Heart left ventricle (tissue), 16 donors: ENCODE results near the gene KCNAB2. TPM values are rescaled to one million over a fixed set of nuclear protein-coding genes. Genes with fewer than 3 reads are reported as not detected.

ENCODE experiments used
- ATAC-seq, 4 donors: fragments of 200-7000 bp; cut with Tn5 transposase; one replicate each; pipeline ENCODE4 v1.9.1; 2020 to 2022; ENCODE audit warnings: moderate library complexity in 4 of 4, mild to moderate bottlenecking in 3 of 4, moderate number of reproducible peaks in 1 of 4
- DNase-seq, 5 donors: peaks; one replicate each; pipeline ENCODE4 v3.0.0-alpha.2; 2020
- H3K27ac ChIP-seq, 12 donors: fragments of 200-600 bp; sonication (generic) in 4 of 12; one replicate each; pipeline versions ENCODE4 v1.5.0 to v1.8.0; 2016 to 2022; ENCODE audit warnings: mild to moderate bottlenecking in 2 of 12
- H3K27me3 ChIP-seq, 9 donors: fragments of 200-600 bp; sonication (generic) in 2 of 9; one replicate each; pipeline versions ENCODE4 v1.5.1 to v1.8.0; 2016 to 2022; ENCODE audit warnings: mild to moderate bottlenecking in 3 of 9
- H3K36me3 ChIP-seq, 9 donors: fragments of 200-600 bp; sonication (generic) in 2 of 9; one replicate each; pipeline versions ENCODE4 v1.5.0 to v1.8.0; 2018 to 2022; ENCODE audit warnings: mild to moderate bottlenecking in 2 of 9
- H3K4me1 ChIP-seq, 12 donors: fragments of 200-600 bp; sonication (generic) in 4 of 12; one replicate each; pipeline versions ENCODE4 v1.5.0 to v1.8.0; 2016 to 2022; ENCODE audit warnings: mild to moderate bottlenecking in 3 of 12
- H3K4me3 ChIP-seq, 12 donors: fragments of 200-600 bp; sonication (generic) in 4 of 12; one replicate each; pipeline versions ENCODE4 v1.5.0 to v1.8.0; 2017 to 2022; ENCODE audit warnings: mild to moderate bottlenecking in 9 of 12, moderate library complexity in 4 of 12
- H3K9me3 ChIP-seq, 12 donors: fragments of 200-600 bp; sonication (generic) in 4 of 12; one replicate each; pipeline versions ENCODE4 v1.5.0 to v1.8.0; 2016 to 2022; ENCODE audit warnings: mild to moderate bottlenecking in 1 of 12
- CTCF ChIP-seq, 12 donors: fragments of 200-600 bp; sonication (generic) in 4 of 12; IDR thresholded peaks; one replicate each; pipeline versions ENCODE4 v1.5.0 to v1.8.0; 2018 to 2022; ENCODE audit warnings: antibody characterized with exemption in 12 of 12, mild to moderate bottlenecking in 5 of 12
- POLR2A ChIP-seq, 2 donors: fragments of 450-650 bp; IDR thresholded peaks; one replicate each; pipeline ENCODE4 v1.6.1; 2017; ENCODE audit warnings: antibody characterized with exemption in 2 of 2, mild to moderate bottlenecking in 2 of 2, moderate library complexity in 2 of 2
- WGBS, 4 donors: extraction: QIAGEN DNeasy Blood & Tissue Kit in 2 of 4; methylation state at CpG; one replicate each; pipeline versions ENCODE4 v1.1.5 to v1.1.7; 2013 to 2018; 5-methylcytosine and 5-hydroxymethylcytosine counted together
- intact Hi-C, 10 donors: fragments of 100-400 bp; cut with DNase I; formaldehyde crosslinking; loops; one replicate each; pipeline versions ENCODE4 v1.11.1 to v1.14.2; 2022
- polyA plus RNA-seq, 2 donors: library from polyadenylated mRNA; stranded (reverse); fragments of 200-250 nt; gene quantifications; one replicate each; pipeline ENCODE4 v1.2.3, GENCODE V29; 2013
- total RNA-seq, 9 donors: library from RNA; depleted of rRNA in 2 of 9; stranded (reverse); fragments of >200 nt in 2 of 9; fragmentation: NEBNext Ultra II Directional in 3 of 9; extraction: Animal tissue kit (Norgen Biotek cat#: 25700) in 3 of 9; gene quantifications; one replicate each; pipeline versions ENCODE4 v1.1.0 to v1.2.4, GENCODE V29; 2016 to 2023
- donor health status: ischemic (EF 13 %, LVEDD 7.1; RV severe dilation, severe dysfunction).
- donor health status: healthy with polysubstance abuse.
- donor health status: DM: no; HTN: yes; CAD: no.
- donor health status: DM: no; HTN: no; CAD: no.
- donor health status: ischemic (EF 25% LVEDD 6.9; RV normal size, moderate dysfunction).
- donor health status: ischemic (EF 25% LVEDD 5.7; RV mildly dilated, moderate dysfunction).
- donor health status: healthy.
- donor health status: DM: yes; HTN: yes; CAD: no.
- donor health status: ischemic (EF 35%, LVEDD 5.7; RV mildly dilated, moderate dysfunction).
- donor health status: nonischemic (EF 11% LVEDD 7.7; RV severe dilation, severe dysfunction).
- donor health status: DM: yes; HTN: yes; CAD: no.
- donor health status: PGD.
- donor health status: ischemic (EF 29% LVEDD 5.4; RV normal size, mild dysfunction).
- donor health status: nonischemic (EF 23%, LVEDD 6.1; RV moderate dilation, normal function).

The KCNAB2 gene
- total and polyA plus RNA-seq, 11 donors, result 10.7 to 51.4 (median 27.2) TPM

- ATAC-seq (no peak), DNase-seq (no peak)
- no peaks in the 10 kb centered on the region for H3K36me3 ChIP-seq
- H3K4me3 ChIP-seq, result no peak overlapping the region
- peaks cover 0 to 16% (median 8%) of the 10 kb centered on the region in 9 donors for H3K27me3 ChIP-seq
- no peak for TF ChIP-seq POLR2A (IDR thresholded peaks at IDR 0.05)
- no peak for TF ChIP-seq CTCF (IDR thresholded peaks at IDR 0.05)
- H3K9me3 ChIP-seq, result no peaks in the 10 kb centered on the region
- intact Hi-C loops, result no loop called here
- WGBS, 4 donors, result 92 to 95% (median 93%) methylated on average over 32 to 33 of the region's 33 CpGs
- H3K4me1 ChIP-seq, result no peaks in the 10 kb centered on the region
- no peak overlapping the region for H3K27ac ChIP-seq
These were observed 96.4 kb downstream of the KCNAB2 start for GRCh38 chr1:6142036-6142621.

- TF ChIP-seq CTCF (IDR thresholded peaks at IDR 0.05) (no peak), POLR2A (IDR thresholded peaks at IDR 0.05) (no peak)
- 75 to 76% (median 76%) methylated on average over 4 of the region's 4 CpGs for WGBS, 4 donors
- no peak overlapping the region for H3K4me3 ChIP-seq
- H3K36me3 ChIP-seq, result no peaks in the 10 kb centered on the region
- H3K4me1 ChIP-seq, result no peaks in the 10 kb centered on the region
- intact Hi-C loops, result no loop called here
- ATAC-seq (no peak), DNase-seq (no peak)
- H3K9me3 ChIP-seq, result no peaks in the 10 kb centered on the region
- peaks cover 0 to 22% (median 14%) of the 10 kb centered on the region in 9 donors for H3K27me3 ChIP-seq
- no peak overlapping the region for H3K27ac ChIP-seq
These were observed 97.0 kb downstream of the KCNAB2 start for GRCh38 chr1:6142734-6143133.

GRCh38 chr1:6143395-6143794 is 97.7 kb downstream of the KCNAB2 start:
- no peaks in the 10 kb centered on the region for H3K36me3 ChIP-seq
- peaks cover 5 to 28% (median 18%) of the 10 kb centered on the region in 9 donors for H3K27me3 ChIP-seq
- 83 to 97% (median 87%) methylated on average over 3 to 4 of the region's 4 CpGs for WGBS, 4 donors
- ATAC-seq (no peak), DNase-seq (no peak)
- H3K27ac ChIP-seq, result no peak overlapping the region
- no peak overlapping the region for H3K4me3 ChIP-seq
- H3K4me1 ChIP-seq, result peaks cover 0 to 3% (median 0%) of the 10 kb centered on the region in 12 donors
- intact Hi-C loops, result no loop called here
- no peaks in the 10 kb centered on the region for H3K9me3 ChIP-seq
- TF ChIP-seq POLR2A (IDR thresholded peaks at IDR 0.05) (no peak), CTCF (IDR thresholded peaks at IDR 0.05) (no peak)

GRCh38 chr1:6144175-6144574 is 98.5 kb downstream of the KCNAB2 start:
- Histone ChIP-seq H3K4me1 (peaks cover 0 to 9% (median 0%) of the 10 kb centered on the region in 12 donors), H3K27me3 (peaks cover 8 to 36% (median 26%) of the 10 kb centered on the region in 9 donors), H3K27ac (no peak overlapping the region), H3K36me3 (no peaks in the 10 kb centered on the region), H3K9me3 (no peaks in the 10 kb centered on the region), H3K4me3 (no peak overlapping the region)
- no peak for TF ChIP-seq CTCF (IDR thresholded peaks at IDR 0.05)
- TF ChIP-seq POLR2A (IDR thresholded peaks at IDR 0.05), result no peak
- no peak for ATAC-seq
- no peak for DNase-seq
- intact Hi-C loops, result no loop called here
- WGBS, 4 donors, result 63 to 74% (median 67%) methylated on average over 7 of the region's 7 CpGs
